CD4-positive, alpha-beta T cell treated with Interleukin-15 for 1 hour (primary cell): Measurements from ENCODE around the gene NR2F1-AS1.
"Not testable (repeated sequence)": the region's sequence is repeated elsewhere in the genome, so short reads cannot be mapped to it uniquely, and the experiment has no call there.

ENCODE experiments used
- DNase-seq: peaks from one replicate; pipeline ENCODE4 v3.0.0-alpha.2; 2020

Gene NR2F1-AS1

GRCh38 chr5:93512799-93513198, 68.2 kb downstream of the NR2F1-AS1 start:
- DNase-seq: no peak

GRCh38 chr5:93511445-93511844, 69.6 kb downstream of the NR2F1-AS1 start:
- DNase-seq: no peak

- no peak for DNase-seq
These were observed 70.2 kb downstream of the NR2F1-AS1 start for GRCh38 chr5:93510626-93511380.

GRCh38 chr5:93505553-93505952, 75.5 kb downstream of the NR2F1-AS1 start:
- DNase-seq: not testable (repeated sequence)

GRCh38 chr5:93503598-93504067, 77.4 kb downstream of the NR2F1-AS1 start:
- no peak for DNase-seq

- DNase-seq: no peak
These were observed 83.9 kb downstream of the NR2F1-AS1 start for GRCh38 chr5:93497096-93497495.

- no peak for DNase-seq
These were observed 101.0 kb downstream of the NR2F1-AS1 start for GRCh38 chr5:93479982-93480509.

- no peak for DNase-seq
These were observed 103.2 kb downstream of the NR2F1-AS1 start for GRCh38 chr5:93477816-93478215.

- no peak for DNase-seq
These were observed 104.7 kb downstream of the NR2F1-AS1 start for GRCh38 chr5:93476251-93476742.

- no peak for DNase-seq
These were observed 118.1 kb downstream of the NR2F1-AS1 start for GRCh38 chr5:93462916-93463315.

- no peak for DNase-seq
These were observed 119.3 kb downstream of the NR2F1-AS1 start for GRCh38 chr5:93461756-93462155.

GRCh38 chr5:93460286-93460685, 120.7 kb downstream of the NR2F1-AS1 start:
- no peak for DNase-seq

- not testable (repeated sequence) for DNase-seq
These were observed 124.2 kb downstream of the NR2F1-AS1 start for GRCh38 chr5:93456796-93457195.

- no peak for DNase-seq
These were observed 126.1 kb downstream of the NR2F1-AS1 start for GRCh38 chr5:93454896-93455295.

- DNase-seq: no peak
These were observed 128.8 kb downstream of the NR2F1-AS1 start for GRCh38 chr5:93452255-93452654.

GRCh38 chr5:93438124-93438523, 142.9 kb downstream of the NR2F1-AS1 start:
- no peak for DNase-seq

GRCh38 chr5:93436083-93436482, 144.9 kb downstream of the NR2F1-AS1 start:
- no peak for DNase-seq

GRCh38 chr5:93433422-93433821, 147.6 kb downstream of the NR2F1-AS1 start:
- no peak for DNase-seq

- no peak for DNase-seq
These were observed 149.8 kb downstream of the NR2F1-AS1 start for GRCh38 chr5:93431250-93431649.

- no peak for DNase-seq
These were observed 150.3 kb downstream of the NR2F1-AS1 start for GRCh38 chr5:93430673-93431199.

GRCh38 chr5:93430118-93430517, 150.9 kb downstream of the NR2F1-AS1 start:
- no peak for DNase-seq

GRCh38 chr5:93428868-93429267, 152.2 kb downstream of the NR2F1-AS1 start:
- no peak for DNase-seq

GRCh38 chr5:93427316-93427715, 153.7 kb downstream of the NR2F1-AS1 start:
- no peak for DNase-seq

GRCh38 chr5:93425096-93425495, 155.9 kb downstream of the NR2F1-AS1 start:
- DNase-seq: no peak
